ENCODE results near the gene C22orf31.

Gene C22orf31

DNA sequence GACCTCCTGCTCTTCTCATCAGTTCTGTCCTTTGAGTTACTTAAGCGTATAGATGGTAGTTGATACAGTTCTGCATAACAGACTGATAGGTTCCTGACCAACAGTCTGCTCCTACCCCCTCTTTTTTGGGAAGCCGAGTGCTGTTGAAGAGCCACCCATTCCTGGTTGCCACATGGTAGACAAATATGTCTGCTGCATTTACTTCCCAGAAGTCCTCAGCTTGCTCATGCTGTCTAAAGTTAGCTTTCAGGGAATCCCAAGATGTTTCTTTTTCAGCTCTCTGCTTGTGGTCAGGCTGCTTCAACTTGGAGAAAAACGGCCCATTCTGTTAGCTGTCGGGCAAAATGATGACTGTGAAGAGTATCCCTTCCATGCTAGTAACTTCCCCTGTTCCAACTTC lies 48.7 kb downstream of the C22orf31 start:
- DNase-seq, result no peak
- Mint-ChIP-seq H3K4me3 (no peak overlapping the region), H3K9me3 (no peaks in the 10 kb centered on the region), H3K36me3 (ENCODE audit: low read depth) (no peaks in the 10 kb centered on the region), H3K27me3 (peaks cover 19% of the 10 kb centered on the region), H3K4me1 (ENCODE audit: low read depth) (peaks cover 4% of the 10 kb centered on the region), H3K27ac (no peak overlapping the region)

DNA sequence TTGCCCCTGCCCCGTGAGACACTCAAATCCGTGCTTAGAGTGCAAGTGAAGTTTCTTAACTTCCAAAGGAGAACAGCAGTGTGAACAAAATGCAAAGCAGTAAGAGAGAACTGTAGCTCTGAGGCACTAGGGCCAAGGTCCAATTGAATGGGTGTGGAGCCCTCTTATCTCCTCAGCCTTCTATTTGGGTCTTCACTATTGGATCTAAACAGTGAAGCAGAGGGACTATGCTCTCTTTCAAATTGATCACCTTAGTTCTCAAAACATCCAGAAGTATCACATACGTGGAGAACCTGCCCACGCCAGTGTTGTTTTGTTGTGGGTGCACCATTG lies 49.6 kb downstream of the C22orf31 start:
- Mint-ChIP-seq H3K9me3 (no peaks in the 10 kb centered on the region), H3K27me3 (peaks cover 15% of the 10 kb centered on the region), H3K4me3 (no peak overlapping the region), H3K4me1 (ENCODE audit: low read depth) (peaks cover 4% of the 10 kb centered on the region), H3K27ac (no peak overlapping the region), H3K36me3 (ENCODE audit: low read depth) (no peaks in the 10 kb centered on the region)
- no peak for DNase-seq

DNA sequence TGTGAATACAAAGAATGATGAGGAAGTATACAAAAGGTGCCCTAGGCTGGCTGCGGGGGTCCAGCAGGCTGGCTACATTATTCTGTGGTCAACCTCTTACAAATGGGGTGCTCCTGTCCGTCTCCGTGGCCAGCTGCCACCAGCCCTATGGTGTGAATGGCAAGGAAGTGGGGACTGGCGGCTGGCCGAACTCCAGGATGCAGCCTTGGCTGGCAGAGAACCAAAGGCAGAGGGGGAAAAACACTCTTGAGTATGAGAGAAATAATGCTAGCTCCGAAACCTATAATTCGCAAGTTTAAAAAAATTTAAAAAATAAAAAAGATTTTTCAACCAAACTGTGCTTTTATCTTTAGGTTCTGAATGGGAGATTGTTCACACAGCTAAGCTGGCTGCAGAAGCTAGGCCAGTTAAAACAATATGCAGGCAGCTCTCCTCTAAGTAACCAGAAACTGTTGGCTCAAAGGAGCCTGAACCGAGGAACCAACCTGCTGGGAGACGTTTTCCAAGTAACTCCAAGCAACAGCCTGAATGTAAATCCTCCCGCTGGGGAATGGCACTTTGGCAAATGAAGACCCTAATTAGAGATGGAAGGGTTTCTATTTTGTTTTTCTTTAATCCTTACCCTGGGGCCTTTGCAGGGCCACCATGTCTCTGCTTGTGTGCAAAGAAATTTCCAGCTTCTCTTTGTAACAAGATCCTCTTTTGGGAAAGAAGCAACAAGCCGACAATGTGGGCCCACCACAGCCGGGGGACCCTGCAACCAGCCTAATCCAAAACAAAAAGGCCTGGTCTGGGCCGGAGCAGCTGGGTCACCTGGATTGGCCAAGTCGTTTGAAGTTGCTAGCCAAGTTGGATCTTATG lies 50.2 kb downstream of the C22orf31 start:
- H3K36me3 Mint-ChIP-seq (ENCODE audit: low read depth), result no peaks in the 10 kb centered on the region
- no peak overlapping the region for H3K4me3 Mint-ChIP-seq
- no peaks in the 10 kb centered on the region for H3K9me3 Mint-ChIP-seq

DNA sequence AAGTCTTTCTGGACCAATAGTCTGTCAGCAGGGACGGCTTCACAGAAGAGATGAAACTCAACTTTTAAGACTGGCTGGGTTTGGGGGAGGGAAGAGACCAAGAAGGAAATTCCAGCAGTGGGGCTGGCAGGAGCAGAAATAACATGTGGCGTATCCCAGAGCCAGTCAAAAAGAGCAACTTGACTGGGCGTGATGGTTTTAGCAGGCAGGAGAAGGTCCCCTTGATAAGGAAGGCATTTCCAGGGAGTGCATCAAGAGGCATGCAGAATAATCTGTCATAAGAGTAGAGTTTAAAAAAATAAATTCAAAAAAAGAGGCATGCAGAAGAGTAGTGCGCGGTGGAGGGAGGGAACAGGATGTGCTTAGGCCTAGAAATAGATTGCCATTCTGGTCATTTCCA lies 52.5 kb downstream of the C22orf31 start:
- Mint-ChIP-seq H3K4me1 (ENCODE audit: low read depth) (peaks cover 3% of the 10 kb centered on the region), H3K27me3 (peaks cover 32% of the 10 kb centered on the region), H3K27ac (no peak overlapping the region), H3K4me3 (no peak overlapping the region), H3K36me3 (ENCODE audit: low read depth) (no peaks in the 10 kb centered on the region), H3K9me3 (no peaks in the 10 kb centered on the region)
- no peak for DNase-seq

More for the DNA sequence above, 50.2 kb downstream of the C22orf31 start:
- Mint-ChIP-seq H3K27ac (no peak overlapping the region), H3K4me1 (ENCODE audit: low read depth) (peaks cover 4% of the 10 kb centered on the region), H3K27me3 (peaks cover 18% of the 10 kb centered on the region)
- DNase-seq, result no peak
